ENCODE measurements around the gene CYLD. TPM values are rescaled to one million over a fixed set of nuclear protein-coding genes. Genes with fewer than 3 reads are reported as not detected.

CYLD gene
- total RNA-seq, 5 donors from 2014 or later (not counting 1 experiment from before 2014, with no cell fraction given) = 243 to 380 (median 294) TPM

GRCh38 chr16:50822671-50823070 lies 80.8 kb downstream of the CYLD start:
- CTCF ChIA-PET = no interaction called here
- Mint-ChIP-seq H3K27ac (no peak overlapping the region), H3K36me3 (no peaks in the 10 kb centered on the region), H3K4me1 (no peaks in the 10 kb centered on the region), H3K9me3 (peaks cover 0 to 4% (median 0%) of the 10 kb centered on the region in 3 donors), H3K4me3 (no peak overlapping the region), H3K27me3 (peaks cover 5 to 14% of the 10 kb centered on the region in 2 donors)
- WGBS (ENCODE audit: insufficient coverage) = 81% methylated on average over 8 of the region's 9 CpGs
- H3K4me3 ChIP-seq (ENCODE audit: control insufficient read depth in 1 of 2, extremely low read depth in 1 of 2, low read length in 1 of 2) = no peak overlapping the region
- no peak overlapping the region for H3K27ac ChIP-seq (ENCODE audit: low read length)
- no peaks in the 10 kb centered on the region for H3K4me1 ChIP-seq (ENCODE audit: control insufficient read depth in 1 of 2, extremely low read depth in 1 of 2, insufficient read depth in 2 of 2, low read length in 2 of 2)
- H3K36me3 ChIP-seq (ENCODE audit: control insufficient read depth in 2 of 2, extremely low read depth in 1 of 2, insufficient read depth in 1 of 2, low read length in 1 of 2) = no peaks in the 10 kb centered on the region
- no peaks in the 10 kb centered on the region for H3K9me3 ChIP-seq
- ATAC-seq (replicated peaks in 1 of 4) (no peak), DNase-seq (no peak)
- H3K27me3 ChIP-seq (replicated peaks in 1 of 2; ENCODE audit: control insufficient read depth in 2 of 2, extremely low read depth in 1 of 2, insufficient read depth in 2 of 2, low read length in 1 of 2) = peaks cover 2 to 6% of the 10 kb centered on the region in 2 experiments
- POLR2A ChIA-PET = interaction anchor here in 1 of 2 donors (0.6 kb wide), 2 partner anchors 29 to 32 kb away, joined by 3 to 5 read pairs; no protein-coding TSS in a partner anchor

- no peak for ATAC-seq (replicated peaks in 1 of 4)
- CTCF ChIA-PET = interaction anchor here in 1 of 2 donors (1.0 kb wide), 1 partner anchor 20 kb away, joined by 3 read pairs; no protein-coding TSS in a partner anchor
- no CpG with 5 or more reads among the region's 3 CpGs for WGBS (ENCODE audit: insufficient coverage)
Measured at GRCh38 chr16:50826797-50827316, 85.0 kb downstream of the CYLD start.

GRCh38 chr16:50828164-50828702 lies 86.3 kb downstream of the CYLD start:
- ChIA-PET POLR2A (no interaction called here), CTCF (no interaction called here)
- H3K9me3 Mint-ChIP-seq = peaks cover 0 to 13% (median 2%) of the 10 kb centered on the region in 3 donors
- no peaks in the 10 kb centered on the region for H3K4me1 Mint-ChIP-seq
- Histone ChIP-seq H3K4me1 (ENCODE audit: control insufficient read depth in 1 of 2, extremely low read depth in 1 of 2, insufficient read depth in 2 of 2, low read length in 2 of 2) (no peaks in the 10 kb centered on the region), H3K4me3 (ENCODE audit: control insufficient read depth in 1 of 2, extremely low read depth in 1 of 2, low read length in 1 of 2) (no peak overlapping the region), H3K27ac (ENCODE audit: low read length) (no peak overlapping the region), H3K9me3 (no peaks in the 10 kb centered on the region), H3K36me3 (ENCODE audit: control insufficient read depth in 2 of 2, extremely low read depth in 1 of 2, insufficient read depth in 1 of 2, low read length in 1 of 2) (no peaks in the 10 kb centered on the region), H3K27me3 (replicated peaks in 1 of 2; ENCODE audit: control insufficient read depth in 2 of 2, extremely low read depth in 1 of 2, insufficient read depth in 2 of 2, low read length in 1 of 2) (peaks cover 2 to 4% of the 10 kb centered on the region in 2 experiments)
- ATAC-seq (replicated peaks in 1 of 4) (no peak), DNase-seq (no peak)
- H3K4me3 Mint-ChIP-seq = no peak overlapping the region
- H3K27ac Mint-ChIP-seq = no peak overlapping the region
- no CpG with 5 or more reads among the region's 1 CpG for WGBS (ENCODE audit: insufficient coverage)
- peaks cover 11 to 18% of the 10 kb centered on the region in 2 donors for H3K27me3 Mint-ChIP-seq
- H3K36me3 Mint-ChIP-seq = no peaks in the 10 kb centered on the region

More at GRCh38 chr16:50826797-50827316, 85.0 kb downstream of the CYLD start:
- H3K9me3 ChIP-seq = no peaks in the 10 kb centered on the region
- H3K4me3 ChIP-seq (ENCODE audit: control insufficient read depth in 1 of 2, extremely low read depth in 1 of 2, low read length in 1 of 2) = no peak overlapping the region
- no peaks in the 10 kb centered on the region for H3K4me1 ChIP-seq (ENCODE audit: control insufficient read depth in 1 of 2, extremely low read depth in 1 of 2, insufficient read depth in 2 of 2, low read length in 2 of 2)
- Mint-ChIP-seq H3K4me1 (no peaks in the 10 kb centered on the region), H3K4me3 (no peak overlapping the region), H3K9me3 (peaks cover 0 to 10% (median 0%) of the 10 kb centered on the region in 3 donors), H3K27me3 (peaks cover 16 to 24% of the 10 kb centered on the region in 2 donors), H3K36me3 (no peaks in the 10 kb centered on the region), H3K27ac (no peak overlapping the region)
- H3K27ac ChIP-seq (ENCODE audit: low read length) = no peak overlapping the region
- no peaks in the 10 kb centered on the region for H3K36me3 ChIP-seq (ENCODE audit: control insufficient read depth in 2 of 2, extremely low read depth in 1 of 2, insufficient read depth in 1 of 2, low read length in 1 of 2)
- H3K27me3 ChIP-seq (replicated peaks in 1 of 2; ENCODE audit: control insufficient read depth in 2 of 2, extremely low read depth in 1 of 2, insufficient read depth in 2 of 2, low read length in 1 of 2) = peaks cover 2 to 6% of the 10 kb centered on the region in 2 experiments
- POLR2A ChIA-PET = no interaction called here
- no peak for DNase-seq

DNA sequence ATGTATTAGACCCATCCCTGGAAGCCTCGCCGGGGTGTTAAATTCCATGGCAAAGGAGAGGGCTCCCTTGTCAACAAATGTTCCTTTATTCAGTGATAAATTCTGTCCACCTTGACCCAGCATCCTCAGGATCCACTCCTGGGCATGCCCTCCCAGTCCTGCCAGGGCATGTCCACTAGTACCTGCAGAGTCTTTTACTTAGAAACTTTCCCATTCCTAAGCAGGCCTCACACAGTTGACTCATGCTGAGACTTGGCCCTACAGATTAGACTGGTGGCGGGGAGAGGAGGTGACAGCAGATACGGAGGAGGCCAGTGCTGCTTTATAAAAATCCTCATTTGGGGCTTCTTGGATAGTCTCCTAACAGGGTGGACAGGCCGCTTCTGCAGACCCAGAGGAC lies 88.8 kb downstream of the CYLD start:
- no peak for ATAC-seq (replicated peaks in 1 of 4)
- ChIA-PET POLR2A (no interaction called here), CTCF (no interaction called here)

DNA sequence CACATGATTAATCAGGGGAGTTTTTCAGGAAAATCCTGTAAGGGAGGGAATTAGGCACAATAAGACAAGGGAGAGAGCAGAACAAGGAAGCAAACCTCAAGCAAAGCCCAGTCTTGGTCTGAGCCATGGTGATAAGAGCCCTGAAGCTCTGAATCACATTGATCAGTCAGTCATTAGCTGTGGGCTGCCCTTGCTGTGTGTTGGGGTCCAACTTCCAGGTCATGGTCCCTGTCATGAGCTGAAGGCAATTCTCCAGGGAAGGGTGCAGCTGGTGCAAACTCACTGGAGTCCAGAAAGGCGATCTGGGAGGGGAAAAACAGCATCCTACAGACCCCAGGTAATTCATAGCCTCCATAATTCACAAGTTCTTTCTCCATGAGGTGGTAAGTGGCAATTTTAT lies 89.9 kb downstream of the CYLD start:
- Histone ChIP-seq H3K27ac (ENCODE audit: low read length) (no peak overlapping the region), H3K4me1 (ENCODE audit: control insufficient read depth in 1 of 2, extremely low read depth in 1 of 2, insufficient read depth in 2 of 2, low read length in 2 of 2) (no peaks in the 10 kb centered on the region), H3K36me3 (ENCODE audit: control insufficient read depth in 2 of 2, extremely low read depth in 1 of 2, insufficient read depth in 1 of 2, low read length in 1 of 2) (no peaks in the 10 kb centered on the region), H3K4me3 (ENCODE audit: control insufficient read depth in 1 of 2, extremely low read depth in 1 of 2, low read length in 1 of 2) (no peak overlapping the region), H3K9me3 (no peaks in the 10 kb centered on the region), H3K27me3 (replicated peaks in 1 of 2; ENCODE audit: control insufficient read depth in 2 of 2, extremely low read depth in 1 of 2, insufficient read depth in 2 of 2, low read length in 1 of 2) (peaks cover 0 to 18% of the 10 kb centered on the region in 2 experiments)
- Mint-ChIP-seq H3K4me3 (no peak overlapping the region), H3K27ac (no peak overlapping the region), H3K27me3 (peaks cover 17 to 22% of the 10 kb centered on the region in 2 donors), H3K9me3 (peaks cover 0 to 10% (median 3%) of the 10 kb centered on the region in 3 donors), H3K36me3 (no peaks in the 10 kb centered on the region), H3K4me1 (no peaks in the 10 kb centered on the region)
- WGBS (ENCODE audit: insufficient coverage) = no CpG with 5 or more reads among the region's 1 CpG
- DNase-seq (no peak), ATAC-seq (replicated peaks in 1 of 4) (no peak)
- CTCF ChIA-PET = interaction anchor here in 1 of 2 donors (0.6 kb wide), 1 partner anchor 704 kb away, joined by 7 read pairs; no protein-coding TSS in a partner anchor
- POLR2A ChIA-PET = no interaction called here

More for the DNA sequence above, 88.8 kb downstream of the CYLD start:
- no peaks in the 10 kb centered on the region for H3K4me1 ChIP-seq (ENCODE audit: control insufficient read depth in 1 of 2, extremely low read depth in 1 of 2, insufficient read depth in 2 of 2, low read length in 2 of 2)
- no peak overlapping the region for H3K4me3 ChIP-seq (ENCODE audit: control insufficient read depth in 1 of 2, extremely low read depth in 1 of 2, low read length in 1 of 2)
- Mint-ChIP-seq H3K4me3 (no peak overlapping the region), H3K9me3 (peaks cover 0 to 10% (median 3%) of the 10 kb centered on the region in 3 donors), H3K4me1 (no peaks in the 10 kb centered on the region), H3K27ac (no peak overlapping the region), H3K27me3 (peaks cover 17 to 21% of the 10 kb centered on the region in 2 donors), H3K36me3 (no peaks in the 10 kb centered on the region)
- H3K9me3 ChIP-seq = no peaks in the 10 kb centered on the region
- DNase-seq = no peak
- H3K27me3 ChIP-seq (replicated peaks in 1 of 2; ENCODE audit: control insufficient read depth in 2 of 2, extremely low read depth in 1 of 2, insufficient read depth in 2 of 2, low read length in 1 of 2) = peaks cover 0 to 13% of the 10 kb centered on the region in 2 experiments
- H3K27ac ChIP-seq (ENCODE audit: low read length) = no peak overlapping the region
- 94% methylated on average over 2 of the region's 5 CpGs for WGBS (ENCODE audit: insufficient coverage)
- H3K36me3 ChIP-seq (ENCODE audit: control insufficient read depth in 2 of 2, extremely low read depth in 1 of 2, insufficient read depth in 1 of 2, low read length in 1 of 2) = no peaks in the 10 kb centered on the region

DNA sequence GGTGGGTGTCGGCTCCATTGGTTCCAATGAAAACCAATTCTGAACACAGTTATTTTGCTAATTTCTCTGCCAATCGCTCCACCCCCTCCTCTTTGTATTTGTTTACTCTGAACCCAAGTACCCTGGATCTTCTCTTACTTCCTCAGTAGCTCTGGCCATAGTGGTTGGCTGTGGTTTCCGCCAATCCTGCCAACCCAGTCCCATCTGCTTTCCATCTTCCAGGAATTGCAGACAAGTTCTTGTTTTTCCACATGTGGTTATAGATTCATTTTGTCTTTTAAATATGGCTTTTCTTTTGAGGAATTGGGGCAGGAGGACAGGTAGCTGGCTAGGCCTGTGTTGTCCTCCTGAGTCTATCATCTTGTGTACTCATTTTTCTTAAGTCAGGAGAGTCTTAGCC lies 92.0 kb downstream of the CYLD start:
- peaks cover 0 to 10% (median 3%) of the 10 kb centered on the region in 3 donors for H3K9me3 Mint-ChIP-seq
- no peaks in the 10 kb centered on the region for H3K36me3 ChIP-seq (ENCODE audit: control insufficient read depth in 2 of 2, extremely low read depth in 1 of 2, insufficient read depth in 1 of 2, low read length in 1 of 2)
- POLR2A ChIA-PET = no interaction called here
- H3K4me1 ChIP-seq (ENCODE audit: control insufficient read depth in 1 of 2, extremely low read depth in 1 of 2, insufficient read depth in 2 of 2, low read length in 2 of 2) = no peaks in the 10 kb centered on the region
- DNase-seq = no peak
- no peaks in the 10 kb centered on the region for H3K36me3 Mint-ChIP-seq
- H3K4me1 Mint-ChIP-seq = no peaks in the 10 kb centered on the region
- CTCF ChIA-PET = interaction anchor here in 1 of 2 donors (0.6 kb wide), 1 partner anchor 9 kb away, joined by 3 read pairs; no protein-coding TSS in a partner anchor
- H3K27ac Mint-ChIP-seq = no peak overlapping the region
- no peak overlapping the region for H3K4me3 Mint-ChIP-seq
- no peak for ATAC-seq (replicated peaks in 1 of 4)
- H3K4me3 ChIP-seq (ENCODE audit: control insufficient read depth in 1 of 2, extremely low read depth in 1 of 2, low read length in 1 of 2) = no peak overlapping the region
- no CpG with 5 or more reads among the region's 3 CpGs for WGBS (ENCODE audit: insufficient coverage)
- peaks cover 16 to 18% of the 10 kb centered on the region in 2 donors for H3K27me3 Mint-ChIP-seq
- H3K9me3 ChIP-seq = no peaks in the 10 kb centered on the region
- peaks cover 0 to 24% of the 10 kb centered on the region in 2 experiments for H3K27me3 ChIP-seq (replicated peaks in 1 of 2; ENCODE audit: control insufficient read depth in 2 of 2, extremely low read depth in 1 of 2, insufficient read depth in 2 of 2, low read length in 1 of 2)
- no peak overlapping the region for H3K27ac ChIP-seq (ENCODE audit: low read length)

Measured in T-cell (primary cell).